ENCODE measurements around the gene RAB30. TPM values are rescaled to one million over a fixed set of nuclear protein-coding genes. Genes with fewer than 3 reads are reported as not detected.

The RAB30 gene
- total and polyA plus RNA-seq, 9 of the 15 experiments (the other 6 are each of a cell fraction or from before 2014, with no cell fraction given), result 0.29 to 1.3 (median 1.0) TPM

- peak; percentile 48 for TF ChIP-seq RBBP5 (IDR thresholded peaks at IDR 0.05; ENCODE audit: borderline replicate concordance, insufficient read depth, low read length, poor library complexity, severe bottlenecking)
- peak; percentile 37 for TF ChIP-seq EP400 (IDR thresholded peaks at IDR 0.05)
- TF ChIP-seq SAFB (IDR thresholded peaks at IDR 0.05; ENCODE audit: borderline replicate concordance, low read depth, low read length), result no peak
- TF ChIP-seq SMARCA5 (IDR thresholded peaks at IDR 0.05), result peak; percentile 76; the same call in 1 of the 2 replicates
- TF ChIP-seq CAMTA2 (CRISPR knock-in tag; conservative IDR thresholded peaks at IDR 0.05), result no peak
- no peak for TF ChIP-seq KLF10 (CRISPR knock-in tag; IDR thresholded peaks at IDR 0.05)
- no peak for TF ChIP-seq SNAPC5 (CRISPR knock-in tag; IDR thresholded peaks at IDR 0.05)
- no peak for TF ChIP-seq XRCC5 (IDR thresholded peaks at IDR 0.05; ENCODE audit: low read depth, low read length)
- no peak for TF ChIP-seq BDP1 (IDR thresholded peaks at IDR 0.05; ENCODE audit: insufficient read depth, insufficient read length)
- peak; percentile 82 for TF ChIP-seq CTBP1 (IDR thresholded peaks at IDR 0.05; ENCODE audit: borderline replicate concordance)
- no peak for TF ChIP-seq HDAC8 (tag; IDR thresholded peaks at IDR 0.05)
- TF ChIP-seq, protein P1, sequence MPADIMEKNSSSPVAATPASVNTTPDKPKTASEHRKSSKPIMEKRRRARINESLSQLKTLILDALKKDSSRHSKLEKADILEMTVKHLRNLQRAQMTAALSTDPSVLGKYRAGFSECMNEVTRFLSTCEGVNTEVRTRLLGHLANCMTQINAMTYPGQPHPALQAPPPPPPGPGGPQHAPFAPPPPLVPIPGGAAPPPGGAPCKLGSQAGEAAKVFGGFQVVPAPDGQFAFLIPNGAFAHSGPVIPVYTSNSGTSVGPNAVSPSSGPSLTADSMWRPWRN (IDR thresholded peaks at IDR 0.05; ENCODE audit: low read depth), result peak; percentile 54; the same call in 1 of the 2 replicates
- TF ChIP-seq GTF2E2 (tag; IDR thresholded peaks at IDR 0.05), result no peak
- peak; percentile 71 to 96 for TF ChIP-seq FOXA3 (CRISPR knock-in tag; conservative IDR thresholded peaks at IDR 0.05 in 1 of 2, IDR thresholded peaks at IDR 0.05 in 1 of 2)
- TF ChIP-seq KAT8 (IDR thresholded peaks at IDR 0.05; ENCODE audit: low read depth), result no peak
- TF ChIP-seq CBX1 (IDR thresholded peaks at IDR 0.05; ENCODE audit: low read depth), result no peak
- TF ChIP-seq SRSF1 (IDR thresholded peaks at IDR 0.05; ENCODE audit: low read depth, low read length), result no peak
- no peak for TF ChIP-seq IRF2 (CRISPR knock-in tag; IDR thresholded peaks at IDR 0.05)
- TF ChIP-seq PCBP2 (IDR thresholded peaks at IDR 0.05; ENCODE audit: low read depth, low read length, poor library complexity, severe bottlenecking), result no peak
- TF ChIP-seq ETV1 (tag; conservative IDR thresholded peaks at IDR 0.05; ENCODE audit: low read depth), result peak; percentile 98
- TF ChIP-seq SRSF9 (IDR thresholded peaks at IDR 0.05; ENCODE audit: borderline replicate concordance, low read depth, low read length), result no peak
- TF ChIP-seq POLR2AphosphoS5 (IDR thresholded peaks at IDR 0.05; ENCODE audit: control insufficient read depth, insufficient read depth, low read depth, low read length), result peak; percentile 92
- TF ChIP-seq ZNF239 (CRISPR knock-in tag; IDR thresholded peaks at IDR 0.05), result no peak
- peak; percentile 86 to 88 for TF ChIP-seq NRF1 (conservative IDR thresholded peaks at IDR 0.05 in 1 of 2, IDR thresholded peaks at IDR 0.05 in 1 of 2)
- TF ChIP-seq POLR2B (IDR thresholded peaks at IDR 0.05; ENCODE audit: low read depth, partially characterized antibody), result no peak
- peak; percentile 68 to 87; a peak in 2 of 4 replicates for TF ChIP-seq ARNT (IDR thresholded peaks at IDR 0.05)
- TF ChIP-seq PRPF4 (IDR thresholded peaks at IDR 0.05; ENCODE audit: insufficient read depth, low read depth, low read length, poor library complexity, severe bottlenecking), result no peak
- TF ChIP-seq ZNF217 (CRISPR knock-in tag; IDR thresholded peaks at IDR 0.05), result no peak
- peak in 1 of 2 experiments; percentile 49; a peak in 3 of 4 replicates for TF ChIP-seq RAD21 (CRISPR knock-in tag; conservative IDR thresholded peaks at IDR 0.05 in 1 of 2, IDR thresholded peaks at IDR 0.05 in 1 of 2)
- peak; percentile 41; the same call in 1 of the 2 replicates for TF ChIP-seq ZKSCAN1 (IDR thresholded peaks at IDR 0.05; ENCODE audit: low read depth, low read length)
- no peak for TF ChIP-seq MBD2 (IDR thresholded peaks at IDR 0.05; ENCODE audit: borderline replicate concordance, low read depth)
Measured at GRCh38 chr11:83007909-83008580, 63.7 kb downstream of the RAB30 start (continued).
